A673 (cell line): Measurements from ENCODE around the gene CNTN1. TPM values are rescaled to one million over a fixed set of nuclear protein-coding genes. Genes with fewer than 3 reads are reported as not detected.

Experiments used
- BruUV-seq: library from RNA; stranded (reverse); fragments of 400-500 nt; replicated peaks from 2 replicates; lab custom pipeline; 2021; lab: Mats Ljungman, UMichigan
- CTCF ChIA-PET: fragments of 300-600 bp; sonication (Branson Sonifier 250); formaldehyde crosslinking; loops from one replicate; lab custom pipeline; 2022; ENCODE audit warnings: antibody characterized with exemption; lab: Charles Lee
- POLR2A ChIA-PET: fragments of 300-600 bp; sonication (Branson Sonifier 250); formaldehyde crosslinking; loops from one replicate; lab custom pipeline; 2022; ENCODE audit warnings: antibody characterized with exemption; ENCODE audit not compliant: low non-redundant PET; lab: Charles Lee
- DNase-seq: peaks from one replicate; pipeline ENCODE4 v3.0.0-alpha.2; 2015; ENCODE audit warnings: low spot score
- H3K27ac ChIP-seq: fragments of 200-600 bp; sonication (generic); 2 replicates; pipeline ENCODE4 v1.5.1; 2016; ENCODE audit warnings: mixed run types, low read depth, mild to moderate bottlenecking, mixed read lengths, antibody characterized with exemption, low read length; ENCODE audit not compliant: poor library complexity, severe bottlenecking
- H3K27me3 ChIP-seq: fragments of 200-600 bp; sonication (generic); replicated peaks from 2 replicates; pipeline ENCODE4 v1.6.1; 2017; ENCODE audit warnings: mixed run types, low read depth, mild to moderate bottlenecking, mixed read lengths, antibody characterized with exemption, low read length; ENCODE audit not compliant: insufficient read depth, poor library complexity
- H3K36me3 ChIP-seq: fragments of 200-600 bp; sonication (generic); 2 replicates; pipeline ENCODE4 v1.6.1; 2016; ENCODE audit warnings: mixed run types, mild to moderate bottlenecking, mixed read lengths, antibody characterized with exemption, low read length; ENCODE audit not compliant: insufficient read depth, poor library complexity, severe bottlenecking
- H3K4me1 ChIP-seq: fragments of 200-600 bp; sonication (generic); 2 replicates; pipeline ENCODE4 v1.6.1; 2017; ENCODE audit warnings: mixed run types, mild to moderate bottlenecking, mixed read lengths, antibody characterized with exemption, low read length; ENCODE audit not compliant: insufficient read depth, poor library complexity, severe bottlenecking
- H3K4me3 ChIP-seq: fragments of 200-600 bp; sonication (generic); 2 replicates; pipeline ENCODE4 v1.5.1; 2016; ENCODE audit warnings: low read depth, mixed run types, mild to moderate bottlenecking, mixed read lengths, low read length; ENCODE audit not compliant: poor library complexity, severe bottlenecking
- H3K9me3 ChIP-seq: fragments of 200-600 bp; sonication (generic); 2 replicates; pipeline ENCODE4 v1.6.1; 2016; ENCODE audit warnings: mixed run types, low read depth, mild to moderate bottlenecking, mixed read lengths, antibody characterized with exemption, low read length; ENCODE audit not compliant: poor library complexity, severe bottlenecking
- CTCF ChIP-seq: fragments of 300-800, 200-600 bp; sonication (generic); conservative IDR thresholded peaks from 2 replicates; pipeline ENCODE4 v1.5.1; 2017; ENCODE audit warnings: low read depth, mild to moderate bottlenecking, antibody characterized with exemption, low read length, moderate library complexity, mixed read lengths
- EZH2 ChIP-seq: fragments of 200-600 bp; sonication (generic); IDR thresholded peaks from 2 replicates; pipeline ENCODE4 v1.6.1; 2017; ENCODE audit warnings: borderline replicate concordance, low read depth, mild to moderate bottlenecking, mixed read lengths, antibody characterized with exemption, low read length; ENCODE audit not compliant: poor library complexity, severe bottlenecking
- intact Hi-C: fragments of 100-400 bp; cut with micrococcal nuclease; formaldehyde crosslinking; loops from one replicate; pipeline ENCODE4 v1.10.0; 2022; ENCODE audit not compliant: unreplicated experiment
- total RNA-seq: library from RNA; stranded (reverse); gene quantifications from 2 replicates; pipeline ENCODE4 v1.2.3, GENCODE V29; 2021

CNTN1 gene
- total RNA-seq, 1 experiment from 2014 or later: 0.90 TPM

GRCh38 chr12:40727774-40728483 is 35.7 kb downstream of the CNTN1 start:
- no peak for DNase-seq
- Histone ChIP-seq H3K36me3 (no peaks in the 10 kb centered on the region), H3K4me3 (no peak overlapping the region), H3K4me1 (no peaks in the 10 kb centered on the region), H3K27me3 (no peaks in the 10 kb centered on the region), H3K27ac (no peak overlapping the region), H3K9me3 (no peaks in the 10 kb centered on the region)
- CTCF ChIA-PET: no interaction called here
- no TSS peak for BruUV-seq
- TF ChIP-seq CTCF (no peak), EZH2 (no peak)
- POLR2A ChIA-PET: no interaction called here
- intact Hi-C loops: no loop called here

GRCh38 chr12:40730281-40730680 is 38.0 kb downstream of the CNTN1 start:
- Histone ChIP-seq H3K4me3 (no peak overlapping the region), H3K36me3 (no peaks in the 10 kb centered on the region), H3K27me3 (no peaks in the 10 kb centered on the region), H3K9me3 (no peaks in the 10 kb centered on the region), H3K4me1 (peaks cover 5% of the 10 kb centered on the region), H3K27ac (no peak overlapping the region)
- ChIA-PET CTCF (no interaction called here), POLR2A (no interaction called here)
- intact Hi-C loops: no loop called here
- no TSS peak for BruUV-seq
- TF ChIP-seq CTCF (no peak), EZH2 (no peak)
- DNase-seq: no peak

GRCh38 chr12:40733871-40734270 is 41.6 kb downstream of the CNTN1 start:
- no peak overlapping the region for H3K4me3 ChIP-seq
- intact Hi-C loops: no loop called here
- peaks cover 5% of the 10 kb centered on the region for H3K4me1 ChIP-seq
- peak; percentile 28 for DNase-seq
- ChIA-PET POLR2A (no interaction called here), CTCF (no interaction called here)
- H3K36me3 ChIP-seq: no peaks in the 10 kb centered on the region
- no TSS peak for BruUV-seq
- H3K27ac ChIP-seq: no peak overlapping the region
- no peaks in the 10 kb centered on the region for H3K27me3 ChIP-seq
- H3K9me3 ChIP-seq: no peaks in the 10 kb centered on the region
- TF ChIP-seq CTCF (no peak), EZH2 (no peak)
